ENCODE measurements around the gene PCMTD2.
A peak's percentile ranks its signal among the peaks of the same experiment; 100 is the strongest.
"Not testable (repeated sequence)": the region's sequence is repeated elsewhere in the genome, so short reads cannot be mapped to it uniquely, and the experiment has no call there.

Gene PCMTD2

DNA sequence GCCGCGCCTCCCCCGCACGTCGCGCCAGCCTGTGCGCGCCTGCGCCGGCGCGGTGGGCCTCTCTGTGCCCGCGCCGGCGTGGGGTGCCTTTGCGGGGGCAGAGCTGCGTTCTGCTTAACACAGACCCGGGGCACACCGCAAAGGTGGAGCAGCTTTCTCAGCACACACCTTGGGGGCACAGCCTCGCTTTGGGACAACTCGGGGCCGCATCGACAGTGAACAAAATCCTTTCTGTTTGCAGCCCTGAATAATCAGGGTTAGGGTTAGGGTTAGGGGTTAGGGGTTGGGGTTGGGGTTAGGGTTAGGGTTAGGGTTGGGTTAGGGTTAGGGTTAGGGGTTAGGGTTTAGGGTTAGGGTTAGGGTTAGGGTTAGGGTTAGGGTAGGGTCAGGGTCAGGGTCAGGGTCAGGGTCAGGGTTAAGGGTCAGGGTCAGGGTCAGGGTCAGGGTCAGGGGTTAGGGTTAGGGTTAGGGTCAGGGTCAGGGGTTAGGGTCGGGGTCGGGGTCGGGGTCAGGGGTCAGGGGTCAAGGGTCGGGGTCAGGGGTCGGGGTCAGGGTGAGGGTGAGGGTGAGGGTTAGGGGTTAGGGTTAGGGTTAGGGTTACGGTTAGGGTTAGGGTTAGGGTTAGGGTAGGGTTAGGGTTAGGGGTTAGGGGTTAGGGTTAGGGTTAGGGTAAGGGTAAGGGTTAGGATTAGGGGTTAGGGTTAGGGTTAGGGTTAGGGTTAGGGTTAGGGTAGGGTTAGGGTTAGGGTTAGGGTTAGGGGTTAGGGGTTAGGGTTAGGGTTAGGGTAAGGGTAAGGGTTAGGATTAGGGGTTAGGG is 31.1 kb downstream of the PCMTD2 start:
- DNase-seq (ENCODE audit: low read depth in 1 of 2, low spot score in 1 of 2), result not testable (repeated sequence)

DNA sequence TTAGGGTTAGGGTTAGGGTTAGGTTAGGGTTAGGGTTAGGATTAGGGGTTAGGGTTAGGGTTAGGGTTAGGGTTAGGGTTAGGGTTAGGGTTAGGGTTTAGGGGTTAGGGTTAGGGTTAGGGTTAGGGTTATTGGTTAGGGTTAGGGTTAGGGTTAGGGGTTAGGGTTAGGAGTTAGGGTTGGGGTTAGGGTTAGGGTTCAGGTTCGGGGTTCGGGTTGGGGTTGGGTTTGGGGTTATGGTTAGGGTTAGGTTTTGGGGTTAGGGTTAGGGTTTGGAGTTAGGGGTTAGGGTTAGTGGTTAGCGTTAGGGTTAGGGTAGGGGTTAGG is 31.7 kb downstream of the PCMTD2 start:
- DNase-seq (ENCODE audit: low read depth in 1 of 2, low spot score in 1 of 2), result not testable (repeated sequence)

DNA sequence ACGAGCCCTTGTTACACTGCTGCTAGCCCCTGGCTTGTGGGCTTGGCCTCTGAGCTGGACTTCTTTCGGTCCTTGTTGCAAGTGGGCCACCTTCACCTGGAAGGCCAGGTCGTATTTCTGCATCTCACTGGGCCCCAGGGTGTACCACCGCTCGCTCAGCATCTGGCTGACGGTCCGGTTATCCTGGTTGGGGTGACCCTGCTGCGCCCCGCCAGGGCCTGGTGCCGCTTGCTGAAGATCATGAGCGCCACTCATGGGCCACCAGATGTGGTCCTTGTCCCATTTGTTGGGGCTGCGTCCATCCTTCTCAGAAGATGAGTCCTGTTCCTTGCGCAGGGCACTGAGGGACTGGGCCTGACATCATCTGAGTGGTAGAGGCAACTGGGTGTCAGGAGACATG is 36.6 kb downstream of the PCMTD2 start:
- DNase-seq (ENCODE audit: low read depth in 1 of 2, low spot score in 1 of 2), result not testable (repeated sequence)

DNA sequence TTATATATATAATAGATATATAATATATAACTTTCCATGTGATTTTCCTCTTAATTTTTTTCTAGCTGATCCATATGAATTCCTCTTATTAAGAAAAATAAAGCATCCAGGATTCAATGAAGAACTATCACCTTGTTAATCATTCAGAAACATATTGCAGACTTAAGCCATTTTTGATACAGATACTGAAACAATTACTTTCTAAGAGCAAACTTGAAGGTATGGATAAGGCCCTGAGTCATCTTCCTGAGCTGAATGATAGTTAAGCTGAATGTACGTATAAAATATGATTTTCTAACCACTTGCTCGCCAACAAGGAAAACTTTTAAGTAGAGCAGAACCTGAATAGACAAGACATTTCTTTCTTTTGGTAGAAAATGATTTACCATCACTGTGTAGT is 47.5 kb downstream of the PCMTD2 start:
- not testable (repeated sequence) for DNase-seq (ENCODE audit: low read depth in 1 of 2, low spot score in 1 of 2)

DNA sequence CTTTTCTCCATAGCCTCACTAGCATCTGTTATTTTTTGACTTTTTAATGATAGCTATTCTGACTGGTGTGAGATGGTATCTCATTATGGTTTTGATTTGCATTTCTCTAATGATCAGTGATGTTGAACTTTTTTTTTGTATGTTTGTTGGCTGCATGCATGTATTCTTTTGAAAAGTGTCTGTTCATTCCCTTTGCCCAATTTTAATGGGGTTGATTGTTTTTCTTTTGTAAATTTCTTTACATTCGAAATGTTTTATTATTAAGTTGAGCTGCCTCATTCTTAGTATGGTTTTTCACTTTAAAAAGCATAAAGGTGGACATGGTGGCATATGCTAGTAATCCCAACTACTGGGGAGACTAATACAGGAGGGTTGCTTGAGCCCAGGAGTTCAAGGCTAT is 58.2 kb downstream of the PCMTD2 start:
- not testable (repeated sequence) for DNase-seq (ENCODE audit: low read depth in 1 of 2, low spot score in 1 of 2)

DNA sequence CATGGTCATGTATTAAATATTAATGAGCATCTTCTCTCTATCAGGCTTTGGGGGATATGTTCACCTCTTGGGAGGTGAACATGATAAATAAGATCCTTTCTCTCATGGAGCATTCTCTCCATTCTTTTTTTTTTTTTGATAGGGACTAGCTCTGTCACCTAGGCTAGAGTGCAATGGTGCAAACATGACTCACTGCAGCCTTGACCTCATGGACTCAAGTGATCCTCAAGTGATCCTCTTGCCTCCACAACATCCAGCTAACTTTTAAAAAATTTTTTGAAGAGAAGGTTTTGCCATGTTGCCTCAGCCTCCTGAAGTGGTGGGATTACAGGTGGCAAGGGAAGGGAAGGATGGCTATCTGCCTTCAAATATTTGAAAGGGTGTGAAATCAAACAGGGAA is 59.8 kb downstream of the PCMTD2 start:
- not testable (repeated sequence) for DNase-seq (ENCODE audit: low read depth in 1 of 2, low spot score in 1 of 2)

DNA sequence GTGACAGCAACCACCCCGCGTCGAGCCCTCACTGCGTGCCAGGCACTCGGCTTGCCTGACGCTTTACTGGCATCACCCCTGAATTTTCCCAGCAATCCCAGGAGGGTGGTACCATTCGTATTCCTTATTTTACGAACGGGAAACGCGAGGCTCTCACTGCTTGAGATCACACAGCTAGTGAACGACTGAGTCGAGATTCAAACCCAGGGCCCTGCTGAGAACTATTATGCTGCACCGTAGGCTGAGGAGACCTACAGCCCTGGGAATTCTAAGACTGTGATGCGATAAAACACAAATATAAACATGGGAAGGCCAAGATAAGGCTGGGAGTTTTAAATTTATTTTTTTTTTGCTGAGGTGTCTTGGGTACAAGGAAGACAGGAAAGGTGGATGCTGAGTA is 60.3 kb downstream of the PCMTD2 start:
- not testable (repeated sequence) for DNase-seq (ENCODE audit: low read depth in 1 of 2, low spot score in 1 of 2)

DNA sequence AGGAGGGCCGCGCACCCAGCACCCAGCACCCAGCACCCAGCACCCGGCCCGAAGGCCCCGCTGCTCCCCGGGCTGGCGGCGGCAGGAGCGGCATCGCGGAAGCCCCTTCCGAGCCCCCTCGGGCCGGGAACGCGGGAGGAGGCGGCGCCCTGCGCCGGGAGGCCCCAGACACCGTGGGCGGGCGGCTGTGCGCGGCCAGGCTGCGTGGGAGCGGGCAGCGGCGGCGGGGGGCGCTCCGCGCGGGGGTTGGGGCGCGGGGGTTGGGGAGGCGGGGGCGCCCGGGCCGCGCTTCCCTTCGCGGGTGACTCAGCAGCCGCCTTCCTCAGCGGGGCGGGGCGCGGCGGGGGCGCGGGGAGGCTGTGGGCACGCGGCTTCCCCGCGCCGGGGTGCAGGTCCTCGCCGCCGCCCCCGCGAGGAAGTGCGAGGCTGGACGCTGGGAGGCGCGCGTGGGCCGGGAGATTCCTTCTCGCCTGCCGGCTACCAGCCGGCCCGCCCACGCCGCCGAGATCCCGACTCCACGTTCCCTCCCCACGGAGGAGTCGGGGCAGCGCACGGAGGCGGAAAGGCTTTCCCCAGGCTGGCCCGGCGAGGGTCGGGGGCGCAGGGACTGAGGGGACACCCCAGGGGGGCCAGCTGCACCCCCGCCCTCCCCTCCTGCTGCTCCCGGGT is 61.0 kb downstream of the PCMTD2 start:
- DNase-seq (ENCODE audit: low read depth in 1 of 2, low spot score in 1 of 2), result peak; percentile 8 to 25

DNA sequence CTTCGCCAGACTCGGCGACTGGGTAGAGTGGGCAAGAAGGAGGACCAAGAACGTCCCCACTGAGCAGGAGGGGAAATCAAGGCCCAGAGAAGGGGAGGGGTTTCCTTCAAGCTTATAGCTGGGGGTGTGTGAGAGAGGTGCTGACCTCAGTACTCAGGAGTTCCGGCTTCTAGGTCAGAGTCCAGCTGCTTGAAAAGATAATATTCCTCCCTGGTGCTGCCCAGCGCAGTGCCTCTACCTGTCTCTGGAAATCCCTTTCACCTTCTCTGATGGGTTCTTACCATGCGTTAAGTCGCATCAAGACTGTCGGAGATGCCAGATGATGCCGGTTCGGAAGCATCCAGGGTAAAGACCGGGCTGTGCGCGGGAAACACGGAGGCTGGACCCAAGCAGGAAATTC is 61.8 kb downstream of the PCMTD2 start:
- not testable (repeated sequence) for DNase-seq (ENCODE audit: low read depth in 1 of 2, low spot score in 1 of 2)

DNA sequence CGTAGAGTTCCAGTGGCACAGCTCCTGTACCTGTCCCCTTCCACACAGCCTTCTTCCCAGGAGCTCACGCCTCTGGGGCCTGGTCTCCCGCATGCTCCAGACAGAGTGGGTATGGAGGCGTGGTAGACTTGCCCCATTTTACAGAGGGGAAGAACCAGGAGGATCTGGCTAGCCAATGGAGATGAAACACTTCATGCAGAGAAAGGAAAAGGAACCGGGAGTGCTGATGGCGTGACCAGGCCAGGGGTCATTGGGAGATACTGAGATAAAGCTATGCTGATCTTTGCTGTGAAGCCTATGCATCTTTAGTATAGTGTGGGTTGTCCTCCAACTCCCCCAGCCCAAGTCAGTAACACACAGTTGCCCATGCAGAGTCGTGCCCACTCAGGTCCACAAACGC is 62.5 kb downstream of the PCMTD2 start:
- DNase-seq (ENCODE audit: low read depth in 1 of 2, low spot score in 1 of 2), result not testable (repeated sequence)

DNA sequence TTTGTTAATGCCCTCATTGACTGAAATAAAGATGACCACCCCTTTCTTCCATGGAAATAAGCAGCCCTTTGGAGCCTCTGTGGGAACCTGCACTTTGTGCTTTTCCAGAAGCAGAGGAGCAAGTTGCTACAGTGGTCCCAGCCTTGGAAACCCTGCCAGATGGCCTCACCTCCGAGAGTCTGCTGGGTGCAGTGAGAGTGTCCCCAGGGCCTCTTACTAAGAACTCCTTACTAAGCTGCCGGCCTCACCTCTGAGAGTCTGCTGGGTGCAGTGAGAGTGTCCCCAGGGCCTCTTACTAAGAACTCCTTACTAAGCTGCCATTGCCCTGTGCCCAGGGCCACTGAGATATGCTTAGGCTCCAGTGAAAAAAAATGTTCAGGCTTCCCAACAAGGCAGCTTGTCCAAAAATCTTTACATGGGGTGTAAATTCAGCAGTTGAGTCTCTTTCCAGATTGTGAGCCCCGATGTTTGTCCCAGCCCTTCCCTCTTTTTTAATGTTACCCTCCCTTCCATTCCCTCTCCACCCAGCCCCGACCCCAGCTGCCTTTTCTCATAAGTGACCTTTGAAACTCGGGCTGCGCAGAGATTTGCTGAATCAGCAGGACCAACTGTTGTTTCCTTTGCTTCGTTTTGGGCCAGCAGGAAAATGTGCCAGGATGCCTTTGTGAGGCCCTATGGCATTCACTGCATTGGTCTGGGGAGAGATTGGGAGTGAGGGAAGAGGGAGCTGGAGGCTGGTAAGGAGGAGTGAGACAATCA is 66.7 kb downstream of the PCMTD2 start:
- DNase-seq (ENCODE audit: low read depth in 1 of 2, low spot score in 1 of 2), result not testable (repeated sequence)

All from stimulated activated CD4-positive, alpha-beta T cell treated with anti-CD3 and anti-CD28 coated beads, Interleukin-15, amount 100 ng/mL, for 1 hour (primary cell).